HCT116 (cell line): Measurements from ENCODE around the gene OPRL1. TPM values are rescaled to one million over a fixed set of nuclear protein-coding genes. Genes with fewer than 3 reads are reported as not detected.

Experiments
- ATAC-seq: fragments of 200-7000 bp; cut with Tn5 transposase; 2 replicates; pipeline ENCODE4 v1.9.1; 2020; ENCODE audit warnings: mild to moderate bottlenecking, moderate library complexity
- BruUV-seq: library from RNA; stranded (reverse); fragments of 400-500 nt; replicated peaks from 2 replicates; lab custom pipeline; 2021; lab: Mats Ljungman, UMichigan
- CTCF ChIA-PET: fragments of 300-600 bp; sonication (Branson Sonifier 250); formaldehyde crosslinking; loops from one replicate; lab custom pipeline; 2021; ENCODE audit warnings: antibody characterized with exemption; lab: Charles Lee
- POLR2A ChIA-PET: fragments of 300-600, 350-600 bp; sonication (Branson Sonifier 250); formaldehyde crosslinking; loops from one replicate; lab custom pipeline; 2021; ENCODE audit warnings: antibody characterized with exemption; lab: Charles Lee
- RAD21 ChIA-PET, 2 experiments: fragments of 300-600 bp; sonication (Branson Sonifier 250); formaldehyde crosslinking; loops; one replicate each; lab custom pipeline; 2023; ENCODE audit warnings: low total read pairs in 2 of 2; ENCODE audit not compliant: uncharacterized antibody in 2 of 2, unreplicated experiment in 2 of 2, low non-redundant PET in 1 of 2; lab: Charles Lee
- DNase-seq: peaks from one replicate; pipeline ENCODE4 v3.0.0-alpha.2; 2010; ENCODE audit warnings: low read depth, low spot score
- H2AFZ ChIP-seq: fragments of 200-600 bp; shearing (Covaris generic), sonication (generic); 2 replicates; pipeline ENCODE4 v1.6.1; 2017; ENCODE audit warnings: low read depth, mixed run types, mixed read lengths, antibody characterized with exemption, low read length; ENCODE audit not compliant: poor library complexity, severe bottlenecking
- H3K27ac ChIP-seq: 2 replicates; pipeline ENCODE4 v1.5.1; 2012; ENCODE audit warnings: low read depth, low read length
- H3K27me3 ChIP-seq: fragments of 200-600 bp; sonication (generic); 2 replicates; pipeline ENCODE4 v1.6.1; 2016; ENCODE audit warnings: mixed run types, low read length, mixed read lengths; ENCODE audit not compliant: insufficient read depth
- H3K36me3 ChIP-seq, 2 experiments: fragments of 200-500 bp in 1 of 2; fragments of 200-600 bp in 1 of 2; sonication (Bioruptor generic) in 1 of 2; sonication (generic) in 1 of 2; 2 replicates each; pipeline versions ENCODE4 v1.5.1 to v1.6.1; 2014 to 2016; ENCODE audit warnings: low read length in 2 of 2, inconsistent platforms in 1 of 2, mixed read lengths in 1 of 2, mixed run types in 1 of 2; ENCODE audit not compliant: insufficient read depth in 2 of 2, control insufficient read depth in 1 of 2
- H3K4me1 ChIP-seq, 2 experiments: fragments of 200-600 bp in 1 of 2; sonication (generic) in 1 of 2; 2 replicates each; pipeline versions ENCODE4 v1.5.1 to v1.6.1; 2012 to 2017; ENCODE audit warnings: low read length in 2 of 2, inconsistent platforms in 1 of 2, mild to moderate bottlenecking in 1 of 2, mixed read lengths in 1 of 2, mixed run types in 1 of 2, moderate library complexity in 1 of 2; ENCODE audit not compliant: insufficient read depth in 2 of 2, control insufficient read depth in 1 of 2
- H3K4me2 ChIP-seq: fragments of 200-600 bp; sonication (generic); 2 replicates; pipeline ENCODE4 v1.6.1; 2017; ENCODE audit warnings: mixed run types, low read length, mixed read lengths
- H3K4me3 ChIP-seq, 2 experiments: fragments of 200-600 bp in 1 of 2; sonication (generic) in 1 of 2; replicated peaks in 1 of 2; 2 replicates each; pipeline ENCODE4 v1.5.1; 2011 to 2016; ENCODE audit warnings: low read length in 2 of 2, control low read depth in 1 of 2, low read depth in 1 of 2, mild to moderate bottlenecking in 1 of 2, mixed read lengths in 1 of 2, mixed run types in 1 of 2
- H3K79me2 ChIP-seq: fragments of 200-600 bp; sonication (generic); 2 replicates; pipeline ENCODE4 v1.6.1; 2017; ENCODE audit warnings: mild to moderate bottlenecking, mixed run types, low read length, moderate library complexity, mixed read lengths; ENCODE audit not compliant: insufficient read depth
- H3K9ac ChIP-seq: fragments of 200-600 bp; sonication (generic); 2 replicates; pipeline ENCODE4 v1.6.1; 2016; ENCODE audit warnings: low read length, mixed read lengths
- H3K9me2 ChIP-seq: fragments of 200-600 bp; sonication (generic), shearing (Covaris generic); 2 replicates; pipeline ENCODE4 v1.6.1; 2017; ENCODE audit warnings: mixed run types, mild to moderate bottlenecking, moderate library complexity; ENCODE audit not compliant: insufficient read depth
- H3K9me3 ChIP-seq, 2 experiments: fragments of 200-500 bp in 1 of 2; fragments of 200-600 bp in 1 of 2; sonication (Bioruptor generic) in 1 of 2; sonication (generic) in 1 of 2; 2 replicates each; pipeline ENCODE4 v1.6.1; 2014 to 2017; ENCODE audit warnings: low read length in 2 of 2, mixed read lengths in 2 of 2, inconsistent platforms in 1 of 2, low read depth in 1 of 2, mild to moderate bottlenecking in 1 of 2, mixed run types in 1 of 2, moderate library complexity in 1 of 2; ENCODE audit not compliant: control insufficient read depth in 1 of 2, insufficient read depth in 1 of 2
- H4K20me1 ChIP-seq: fragments of 200-600 bp; sonication (generic), shearing (Covaris generic); 2 replicates; pipeline ENCODE4 v1.6.1; 2017; ENCODE audit warnings: mixed run types, mild to moderate bottlenecking, moderate library complexity; ENCODE audit not compliant: insufficient read depth
- ATF3 ChIP-seq: IDR thresholded peaks from 2 replicates; pipeline ENCODE4 v1.6.1; 2012
- CTCF ChIP-seq, 3 experiments: fragments of 200-600 bp in 1 of 3; sonication (generic) in 1 of 3; IDR thresholded peaks in 2 of 3; conservative IDR thresholded peaks in 1 of 3; 2 replicates each; pipeline ENCODE4 v1.5.1; 2012 to 2017; ENCODE audit warnings: low read depth in 2 of 3, low read length in 2 of 3, antibody characterized with exemption in 1 of 3, borderline replicate concordance in 1 of 3, control low read depth in 1 of 3, mild to moderate bottlenecking in 1 of 3, mixed read lengths in 1 of 3, mixed run types in 1 of 3, moderate library complexity in 1 of 3; ENCODE audit not compliant: insufficient read depth in 1 of 3
- ELF1 ChIP-seq: IDR thresholded peaks from 2 replicates; pipeline ENCODE4 v1.6.1; 2012; ENCODE audit warnings: low read depth, borderline replicate concordance
- EZH2 ChIP-seq: fragments of 200-600 bp; sonication (generic); IDR thresholded peaks from 2 replicates; pipeline ENCODE4 v1.6.1; 2017; ENCODE audit warnings: antibody characterized with exemption, mixed run types
- EZH2phosphoT487 ChIP-seq: fragments of 200-600 bp; IDR thresholded peaks from 2 replicates; pipeline ENCODE4 v1.6.1; 2018; ENCODE audit warnings: antibody characterized with exemption, borderline replicate concordance
- FOSL1 ChIP-seq: IDR thresholded peaks from 2 replicates; pipeline ENCODE4 v1.6.1; 2012; ENCODE audit warnings: low read depth
- JUND ChIP-seq: IDR thresholded peaks from 2 replicates; pipeline ENCODE4 v1.6.1; 2012
- MAX ChIP-seq: IDR thresholded peaks from 2 replicates; pipeline ENCODE4 v1.6.1; 2012
- POLR2A ChIP-seq: IDR thresholded peaks from 2 replicates; pipeline ENCODE4 v1.7.0; 2011; ENCODE audit warnings: borderline replicate concordance; ENCODE audit not compliant: insufficient read depth, insufficient read length; ENCODE audit errors: extremely low read depth
- RAD21 ChIP-seq: IDR thresholded peaks from 2 replicates; pipeline ENCODE4 v1.6.1; 2012; ENCODE audit warnings: low read depth, mild to moderate bottlenecking
- REST ChIP-seq: IDR thresholded peaks from 2 replicates; pipeline ENCODE4 v1.6.1; 2012; ENCODE audit warnings: low read depth
- SIN3A ChIP-seq: IDR thresholded peaks from 2 replicates; pipeline ENCODE4 v1.6.1; 2012; ENCODE audit warnings: low read depth
- YY1 ChIP-seq: IDR thresholded peaks from 2 replicates; pipeline ENCODE4 v1.6.1; 2011; ENCODE audit warnings: low read length, low read depth, moderate library complexity, mild to moderate bottlenecking; ENCODE audit not compliant: insufficient replicate concordance; ENCODE audit errors: extremely low read depth
- ZBTB33 ChIP-seq: IDR thresholded peaks from 2 replicates; pipeline ENCODE4 v1.6.1; 2011; ENCODE audit warnings: mild to moderate bottlenecking, low read length, moderate library complexity; ENCODE audit not compliant: insufficient replicate concordance; ENCODE audit errors: extremely low read depth
- ZFX ChIP-seq: fragments of 450-650 bp; IDR thresholded peaks from 2 replicates; pipeline ENCODE4 v1.6.1; 2017
- intact Hi-C: fragments of 100-400 bp; cut with micrococcal nuclease; formaldehyde crosslinking; loops from 2 replicates; pipeline ENCODE4 v1.10.0; 2022
- total RNA-seq: library from RNA; stranded (reverse); gene quantifications from one replicate; pipeline ENCODE4 v1.2.1, GENCODE V29; 2021; ENCODE audit not compliant: unreplicated experiment

Gene OPRL1
- total RNA-seq, 1 experiment from 2014 or later, result 1.6 TPM

- no peaks in the 10 kb centered on the region for H3K79me2 ChIP-seq
- H3K36me3 ChIP-seq, result no peaks in the 10 kb centered on the region
- H3K9me2 ChIP-seq, result no peaks in the 10 kb centered on the region
- no peaks in the 10 kb centered on the region for H3K27me3 ChIP-seq
- no peak overlapping the region for H3K27ac ChIP-seq
- H3K9ac ChIP-seq, result no peak overlapping the region
- H4K20me1 ChIP-seq, result no peaks in the 10 kb centered on the region
- no TSS peak for BruUV-seq
- H3K4me3 ChIP-seq, result no peak overlapping the region
- no peaks in the 10 kb centered on the region for H3K4me1 ChIP-seq
- RAD21 ChIA-PET, result no interaction called here
- no peak for TF ChIP-seq MAX
- no peak for TF ChIP-seq CTCF (IDR thresholded peaks at IDR 0.05 in 2 of 3, conservative IDR thresholded peaks at IDR 0.05 in 1 of 3; ENCODE audit: borderline replicate concordance in 1 of 3, insufficient read depth in 1 of 3, low read depth in 2 of 3, low read length in 2 of 3)
- TF ChIP-seq FOSL1, result no peak
- no peak for TF ChIP-seq POLR2A
- no peak for TF ChIP-seq ELF1
- no peak for TF ChIP-seq EZH2phosphoT487
- TF ChIP-seq REST, result no peak
- TF ChIP-seq ZBTB33, result no peak
- no peak for TF ChIP-seq EZH2
- TF ChIP-seq RAD21, result no peak
- no peak for TF ChIP-seq YY1
- TF ChIP-seq JUND, result no peak
- TF ChIP-seq SIN3A, result no peak
- TF ChIP-seq ZFX, result no peak
- no peak for TF ChIP-seq ATF3
- ATAC-seq (no peak), DNase-seq (no peak)
- H2AFZ ChIP-seq, result no peak overlapping the region
- no peak overlapping the region for H3K4me2 ChIP-seq
- H3K9me3 ChIP-seq, result no peaks in the 10 kb centered on the region
- intact Hi-C loops, result no loop called here
- CTCF ChIA-PET, result no interaction called here
- POLR2A ChIA-PET, result no interaction called here
These were observed 57.7 kb downstream of the OPRL1 start for GRCh38 chr20:64137598-64138031.
